Memory B cell (primary cell): ENCODE measurements around the gene ITGB5.

Source experiments
- ATAC-seq: fragments of 150-1000 bp; cut with Tn5 transposase; 2 replicates; pipeline ENCODE4 v1.10.0; 2021; ENCODE audit warnings: low read depth, mild to moderate bottlenecking, moderate library complexity
- DNase-seq, 2 donors: peaks; one replicate each; pipeline ENCODE4 v3.0.0; 2022; ENCODE audit warnings: low spot score in 2 of 2
- H3K27ac Mint-ChIP-seq: one replicate; pipeline ENCODE4 v1.8.0; 2022; ENCODE audit warnings: mild to moderate bottlenecking, moderate library complexity, mixed read lengths
- H3K27me3 Mint-ChIP-seq: one replicate; pipeline ENCODE4 v1.8.0; 2022; ENCODE audit warnings: mixed read lengths
- H3K36me3 Mint-ChIP-seq: one replicate; pipeline ENCODE4 v1.8.0; 2022; ENCODE audit warnings: mild to moderate bottlenecking, mixed read lengths
- H3K4me1 Mint-ChIP-seq: one replicate; pipeline ENCODE4 v1.8.0; 2022; ENCODE audit warnings: mixed read lengths
- H3K4me3 Mint-ChIP-seq: one replicate; pipeline ENCODE4 v1.8.0; 2022; ENCODE audit warnings: mild to moderate bottlenecking, moderate library complexity, mixed read lengths
- H3K9me3 Mint-ChIP-seq: one replicate; pipeline ENCODE4 v1.8.0; 2022; ENCODE audit warnings: mixed read lengths

Gene ITGB5

GRCh38 chr3:124884474-124885101 lies 2.6 kb downstream of the ITGB5 start:
- H3K27me3 Mint-ChIP-seq = peaks cover 29% of the 10 kb centered on the region
- no peaks in the 10 kb centered on the region for H3K9me3 Mint-ChIP-seq
- no peak overlapping the region for H3K27ac Mint-ChIP-seq
- ATAC-seq (no peak), DNase-seq (no peak)
- peaks cover 8% of the 10 kb centered on the region for H3K4me1 Mint-ChIP-seq
- no peak overlapping the region for H3K4me3 Mint-ChIP-seq
- no peaks in the 10 kb centered on the region for H3K36me3 Mint-ChIP-seq

DNA sequence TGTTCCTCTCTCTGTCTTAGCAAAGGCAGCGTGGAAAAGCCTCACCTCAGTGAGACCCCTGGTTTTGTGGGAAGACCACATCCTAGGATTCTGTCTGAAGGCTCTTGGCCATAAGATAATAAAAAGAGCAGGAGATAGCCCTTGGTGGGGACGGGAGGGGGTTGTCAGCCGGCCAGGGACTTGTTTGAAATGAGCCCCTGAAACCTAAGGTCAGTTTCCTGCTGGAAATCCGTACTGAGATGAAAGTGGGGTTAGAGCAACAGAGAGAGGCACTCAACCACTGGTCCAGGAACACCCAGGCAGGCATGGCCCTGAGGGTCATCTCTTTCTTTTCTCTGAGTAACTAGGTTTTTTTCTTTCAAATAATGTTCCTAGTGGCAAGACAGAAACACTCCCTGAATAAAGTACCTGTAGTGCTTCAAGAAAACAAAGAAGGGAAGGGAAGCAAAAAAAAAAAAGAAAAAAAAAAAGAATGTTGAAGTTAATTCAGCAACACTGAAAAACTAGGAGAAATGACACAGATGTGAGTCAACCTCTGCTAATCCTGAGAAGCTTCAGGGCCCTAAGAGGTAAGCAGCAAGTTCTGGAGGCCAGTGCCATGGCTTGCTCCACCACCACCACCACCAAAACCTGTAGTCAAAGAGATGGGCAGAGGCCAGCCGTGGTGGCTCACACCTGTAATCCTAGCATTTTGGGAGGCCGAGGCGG lies 3.2 kb downstream of the ITGB5 start:
- no peaks in the 10 kb centered on the region for H3K9me3 Mint-ChIP-seq
- no peak overlapping the region for H3K4me3 Mint-ChIP-seq
- no peak overlapping the region for H3K27ac Mint-ChIP-seq
- H3K36me3 Mint-ChIP-seq = no peaks in the 10 kb centered on the region
- ATAC-seq (no peak), DNase-seq (no peak)
- peaks cover 8% of the 10 kb centered on the region for H3K4me1 Mint-ChIP-seq
- peaks cover 30% of the 10 kb centered on the region for H3K27me3 Mint-ChIP-seq

DNA sequence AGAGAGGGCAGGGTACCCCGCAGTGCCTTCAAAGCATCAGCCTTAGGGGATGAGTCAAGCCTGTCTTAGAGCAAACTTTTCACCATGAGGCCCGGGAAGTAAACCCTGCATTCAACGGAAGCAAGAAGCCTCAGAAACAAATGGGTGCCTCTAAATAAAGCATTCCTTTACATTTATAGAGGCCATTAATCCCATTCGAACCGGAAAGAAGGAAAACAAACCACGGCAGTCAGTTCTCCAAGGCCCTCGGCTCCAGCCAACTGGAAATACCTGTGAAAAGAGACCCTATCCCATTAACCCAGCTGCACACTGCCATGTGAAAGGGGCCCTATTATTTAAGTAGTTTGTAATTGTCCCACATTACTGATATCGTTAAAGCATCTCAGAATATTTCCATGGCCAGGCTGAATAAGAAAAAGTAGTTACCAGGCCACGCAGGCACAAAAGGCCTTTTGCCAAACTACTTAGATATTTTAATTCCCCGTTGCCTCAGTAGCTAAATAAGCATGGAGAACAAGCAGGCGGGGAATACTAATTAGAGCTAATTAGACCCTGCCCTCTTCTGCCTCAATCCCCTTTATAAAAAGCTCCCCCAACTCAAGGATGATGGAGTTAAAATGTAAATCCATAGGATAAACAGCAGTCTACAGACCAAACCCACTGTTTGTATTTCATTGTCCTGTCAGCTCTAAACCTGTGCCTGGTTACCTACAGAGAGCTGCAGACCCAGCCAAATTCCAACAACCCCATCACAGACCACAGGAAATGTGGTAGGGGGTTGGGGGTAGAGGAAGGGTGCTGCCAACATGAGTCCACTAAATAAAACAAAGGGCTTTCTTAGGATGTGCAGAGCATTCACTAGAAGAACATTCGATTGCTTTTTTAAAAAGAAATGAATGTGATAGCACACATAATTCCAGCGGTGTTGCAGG lies 4.1 kb downstream of the ITGB5 start:
- DNase-seq (no peak), ATAC-seq (no peak)
- no peak overlapping the region for H3K27ac Mint-ChIP-seq
- H3K4me3 Mint-ChIP-seq = no peak overlapping the region
- no peaks in the 10 kb centered on the region for H3K36me3 Mint-ChIP-seq
- peaks cover 6% of the 10 kb centered on the region for H3K4me1 Mint-ChIP-seq
- no peaks in the 10 kb centered on the region for H3K9me3 Mint-ChIP-seq
- H3K27me3 Mint-ChIP-seq = peaks cover 26% of the 10 kb centered on the region

DNA sequence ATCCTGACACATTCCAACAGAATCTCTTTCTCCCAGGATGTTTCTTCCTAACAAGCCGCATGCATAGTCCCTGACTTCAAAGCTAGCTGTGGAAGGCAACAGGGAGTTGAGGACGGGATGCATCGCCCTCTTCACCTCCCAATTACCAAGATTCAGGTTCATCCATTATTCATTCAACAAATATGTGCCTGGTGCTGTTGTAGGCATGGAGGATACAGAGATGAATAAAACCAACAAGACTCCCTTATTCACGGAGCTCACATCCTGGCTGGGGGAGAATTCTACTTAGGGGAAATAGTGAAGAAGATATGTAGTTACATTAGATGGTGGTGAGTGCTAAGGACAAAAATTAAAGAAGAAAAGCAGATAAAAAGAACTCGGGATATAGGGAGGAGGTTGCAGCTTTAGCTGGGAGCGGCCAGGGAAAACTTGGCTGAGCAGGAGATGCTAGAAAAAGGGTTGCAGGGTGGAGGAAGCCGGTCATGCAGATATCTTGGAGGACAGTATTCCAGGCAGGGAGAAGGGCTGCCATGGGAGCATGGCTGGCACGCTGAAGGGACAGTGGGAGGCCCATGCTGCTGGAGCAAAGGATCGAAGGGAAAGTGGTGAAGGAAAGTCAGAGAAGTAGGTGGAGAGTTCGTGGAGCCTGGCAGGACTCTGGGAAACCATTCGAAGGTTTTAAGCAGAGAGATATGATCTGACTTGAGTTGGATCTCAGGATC lies 5.0 kb downstream of the ITGB5 start:
- no peak for DNase-seq
- peaks cover 5% of the 10 kb centered on the region for H3K4me1 Mint-ChIP-seq
- ATAC-seq = no peak
- no peak overlapping the region for H3K4me3 Mint-ChIP-seq
- H3K27me3 Mint-ChIP-seq = peaks cover 24% of the 10 kb centered on the region
- no peaks in the 10 kb centered on the region for H3K36me3 Mint-ChIP-seq
- no peak overlapping the region for H3K27ac Mint-ChIP-seq
- no peaks in the 10 kb centered on the region for H3K9me3 Mint-ChIP-seq

- Mint-ChIP-seq H3K36me3 (no peaks in the 10 kb centered on the region), H3K9me3 (no peaks in the 10 kb centered on the region), H3K27ac (no peak overlapping the region), H3K27me3 (peaks cover 17% of the 10 kb centered on the region), H3K4me1 (no peaks in the 10 kb centered on the region), H3K4me3 (no peak overlapping the region)
- DNase-seq (no peak), ATAC-seq (no peak)
These were observed 7.9 kb downstream of the ITGB5 start for GRCh38 chr3:124879337-124879680.

DNA sequence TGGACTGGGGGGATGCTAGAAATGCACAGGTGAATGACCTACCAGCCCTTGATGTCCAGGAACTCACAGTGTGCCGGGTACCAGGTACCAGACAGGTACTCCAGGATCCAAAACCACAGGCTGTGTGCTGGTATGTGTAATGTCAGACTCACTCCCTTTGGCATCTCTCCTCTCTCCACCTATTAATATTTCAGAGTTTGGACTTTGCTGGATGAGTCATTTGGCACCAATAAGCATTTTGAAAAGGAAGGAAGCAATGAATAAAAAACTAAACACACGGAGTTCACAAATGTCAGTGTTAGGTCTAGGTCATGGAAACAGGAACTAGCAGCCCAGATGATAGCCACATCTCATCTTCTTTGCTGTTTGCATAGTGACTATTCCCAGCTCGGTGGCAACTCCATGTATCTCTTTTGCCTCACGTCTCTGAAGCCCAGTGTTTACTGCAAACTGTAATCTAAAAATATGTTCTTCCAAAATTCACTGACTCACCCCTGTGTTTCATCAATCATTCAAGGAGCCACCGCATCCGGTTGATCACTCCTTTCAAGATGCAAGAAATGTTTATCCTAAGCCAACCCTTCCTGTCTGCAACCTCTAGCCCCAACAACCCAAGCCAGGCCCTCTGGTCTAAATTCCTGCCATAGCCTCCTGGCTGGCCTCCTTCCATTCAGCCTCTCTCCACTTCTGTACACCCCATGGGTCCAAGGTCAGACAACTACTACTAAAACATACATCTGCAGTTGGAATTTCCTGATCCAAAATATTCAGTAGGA lies 8.4 kb downstream of the ITGB5 start:
- no peak for DNase-seq
- Mint-ChIP-seq H3K27me3 (peaks cover 17% of the 10 kb centered on the region), H3K4me1 (no peaks in the 10 kb centered on the region), H3K27ac (no peak overlapping the region), H3K36me3 (no peaks in the 10 kb centered on the region), H3K4me3 (no peak overlapping the region), H3K9me3 (no peaks in the 10 kb centered on the region)
- ATAC-seq = no peak

- DNase-seq (no peak), ATAC-seq (no peak)
- H3K27ac Mint-ChIP-seq = no peak overlapping the region
- peaks cover 16% of the 10 kb centered on the region for H3K27me3 Mint-ChIP-seq
- H3K9me3 Mint-ChIP-seq = no peaks in the 10 kb centered on the region
- H3K4me3 Mint-ChIP-seq = no peak overlapping the region
- H3K36me3 Mint-ChIP-seq = no peaks in the 10 kb centered on the region
- H3K4me1 Mint-ChIP-seq = no peaks in the 10 kb centered on the region
These were observed 9.5 kb downstream of the ITGB5 start for GRCh38 chr3:124877674-124878073.

- no peak overlapping the region for H3K4me3 Mint-ChIP-seq
- no peaks in the 10 kb centered on the region for H3K36me3 Mint-ChIP-seq
- H3K27ac Mint-ChIP-seq = no peak overlapping the region
- no peaks in the 10 kb centered on the region for H3K9me3 Mint-ChIP-seq
- H3K27me3 Mint-ChIP-seq = peaks cover 12% of the 10 kb centered on the region
- ATAC-seq (no peak), DNase-seq (no peak)
- H3K4me1 Mint-ChIP-seq = no peaks in the 10 kb centered on the region
These were observed 10.7 kb downstream of the ITGB5 start for GRCh38 chr3:124876401-124876878.

- no peak overlapping the region for H3K4me3 Mint-ChIP-seq
- no peaks in the 10 kb centered on the region for H3K36me3 Mint-ChIP-seq
- H3K27ac Mint-ChIP-seq = no peak overlapping the region
- no peaks in the 10 kb centered on the region for H3K9me3 Mint-ChIP-seq
- ATAC-seq = no peak
- DNase-seq = no peak
- H3K4me1 Mint-ChIP-seq = no peaks in the 10 kb centered on the region
- H3K27me3 Mint-ChIP-seq = peaks cover 15% of the 10 kb centered on the region
These were observed 13.9 kb downstream of the ITGB5 start for GRCh38 chr3:124873226-124873625.

DNA sequence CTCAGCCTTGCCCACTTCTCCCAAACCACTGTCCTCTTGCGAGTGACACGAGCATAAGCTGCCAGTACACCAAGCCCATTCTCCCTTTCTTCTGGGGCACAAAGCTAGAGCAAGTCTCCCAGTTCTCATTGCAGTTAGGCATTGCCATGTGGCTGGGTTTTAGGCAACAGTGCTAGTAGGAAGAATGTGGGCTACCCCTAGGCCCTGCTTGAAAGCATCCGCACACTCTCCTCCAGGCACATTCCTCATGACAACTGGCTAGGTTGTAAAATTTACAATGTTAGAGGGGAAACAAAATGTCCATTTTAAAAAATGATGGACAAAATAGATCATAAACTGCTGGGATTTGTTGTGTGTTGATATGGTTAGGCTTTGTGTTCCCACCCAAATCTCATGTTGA lies 19.7 kb downstream of the ITGB5 start:
- H3K27me3 Mint-ChIP-seq = peaks cover 23% of the 10 kb centered on the region
- no peak for ATAC-seq
- H3K4me3 Mint-ChIP-seq = no peak overlapping the region
- DNase-seq = no peak
- H3K27ac Mint-ChIP-seq = no peak overlapping the region
- H3K9me3 Mint-ChIP-seq = no peaks in the 10 kb centered on the region
- H3K4me1 Mint-ChIP-seq = no peaks in the 10 kb centered on the region
- no peaks in the 10 kb centered on the region for H3K36me3 Mint-ChIP-seq

DNA sequence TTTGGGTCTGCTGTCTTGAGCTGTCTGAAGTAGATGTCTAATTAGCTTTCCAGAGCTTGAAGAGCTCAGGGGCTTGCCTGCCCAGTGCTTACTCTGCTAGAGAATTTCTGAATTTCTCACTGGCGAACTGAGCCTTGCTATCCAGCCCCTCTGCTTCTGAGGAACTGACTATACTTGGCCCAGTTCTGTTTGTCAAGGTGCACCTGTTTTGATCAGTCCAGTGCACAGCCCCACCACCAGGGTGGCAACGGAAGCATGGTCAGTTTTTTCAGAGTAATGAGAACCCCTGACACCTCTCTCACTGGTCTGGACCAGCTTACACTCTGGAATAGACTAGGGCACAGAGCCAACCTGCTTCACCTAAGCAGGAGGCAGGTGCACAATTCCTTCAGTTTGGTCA lies 25.2 kb downstream of the ITGB5 start:
- Mint-ChIP-seq H3K27me3 (peaks cover 7% of the 10 kb centered on the region), H3K27ac (no peak overlapping the region), H3K9me3 (no peaks in the 10 kb centered on the region), H3K4me1 (no peaks in the 10 kb centered on the region), H3K4me3 (no peak overlapping the region), H3K36me3 (no peaks in the 10 kb centered on the region)
- DNase-seq = no peak
- no peak for ATAC-seq

GRCh38 chr3:124861041-124861440 lies 26.1 kb downstream of the ITGB5 start:
- Mint-ChIP-seq H3K9me3 (no peaks in the 10 kb centered on the region), H3K36me3 (no peaks in the 10 kb centered on the region), H3K27me3 (peaks cover 6% of the 10 kb centered on the region), H3K4me3 (no peak overlapping the region), H3K4me1 (no peaks in the 10 kb centered on the region), H3K27ac (no peak overlapping the region)
- DNase-seq = no peak
- ATAC-seq = no peak

DNA sequence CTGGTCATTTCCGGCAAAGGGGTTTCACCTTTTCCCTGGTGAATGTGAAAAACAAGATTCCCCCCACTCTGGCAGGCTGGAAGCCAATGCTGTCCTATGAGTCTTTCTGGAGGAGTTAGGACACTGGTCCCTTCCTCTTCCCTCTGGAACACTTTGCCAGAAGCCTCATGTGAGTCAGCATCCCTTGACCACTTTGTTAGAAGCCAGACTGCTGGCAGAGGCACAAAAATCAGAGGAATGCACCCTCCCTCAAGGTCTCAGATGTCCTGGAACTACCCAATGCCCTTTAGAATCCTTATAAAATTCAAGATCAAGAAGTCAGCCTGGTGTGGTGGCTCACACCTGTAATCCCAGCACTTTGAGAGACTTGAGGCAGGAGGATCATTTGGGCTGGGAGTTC lies 26.6 kb downstream of the ITGB5 start:
- Mint-ChIP-seq H3K4me3 (no peak overlapping the region), H3K27ac (no peak overlapping the region)
- no peak for ATAC-seq

More for the DNA sequence above, 26.6 kb downstream of the ITGB5 start:
- H3K36me3 Mint-ChIP-seq = no peaks in the 10 kb centered on the region
- no peaks in the 10 kb centered on the region for H3K4me1 Mint-ChIP-seq
- H3K27me3 Mint-ChIP-seq = peaks cover 11% of the 10 kb centered on the region
- DNase-seq = no peak
- no peaks in the 10 kb centered on the region for H3K9me3 Mint-ChIP-seq
